HG03558 (cell line): Measurements from ENCODE around the gene PSME1.

Experiments used
- ATAC-seq: cut with Tn5 transposase; IDR thresholded peaks from one replicate; pipeline ENCODE4 v1.9.1; 2021; ENCODE audit warnings: moderate number of reproducible peaks; ENCODE audit not compliant: unreplicated experiment; ENCODE audit errors: extremely low read depth

PSME1 gene

DNA sequence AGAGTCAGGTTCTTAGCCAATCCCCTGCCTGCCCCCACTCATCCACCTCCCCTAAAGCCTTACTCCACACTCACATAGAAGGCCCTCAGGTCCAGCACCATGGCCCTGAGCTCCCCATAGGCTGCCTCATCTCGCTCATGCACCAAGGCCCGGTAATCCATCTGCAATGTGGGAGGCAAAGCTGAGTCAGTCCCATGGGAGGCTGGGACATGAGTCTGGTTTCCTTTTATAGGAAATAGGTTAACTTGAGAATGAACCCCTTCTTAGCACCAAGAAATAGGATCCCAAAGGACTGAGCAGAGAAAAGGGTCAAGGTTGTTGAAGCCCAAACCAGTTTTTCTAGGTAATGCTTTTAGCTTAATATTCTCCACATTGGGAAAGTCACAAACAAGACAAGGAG lies 7.5 kb downstream of the PSME1 start:
- ATAC-seq = no peak

DNA sequence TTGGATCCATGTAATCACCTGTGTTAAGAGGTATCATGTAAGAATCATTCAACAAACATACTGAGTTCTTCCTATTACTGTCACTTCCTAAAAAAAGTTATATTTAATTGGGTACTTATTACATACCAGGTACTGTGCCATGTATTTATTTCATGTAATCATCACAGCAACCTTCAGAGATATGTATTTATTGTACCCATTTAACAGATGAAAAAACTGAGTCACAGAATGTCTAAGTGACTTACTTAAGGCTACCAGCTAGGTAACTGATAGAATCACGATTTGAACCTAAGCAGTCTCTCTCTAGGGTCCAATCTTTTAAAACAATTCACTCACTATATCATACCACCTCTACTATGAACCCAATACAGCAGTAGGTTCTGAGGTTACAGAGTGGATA lies 8.5 kb downstream of the PSME1 start:
- no peak for ATAC-seq

GRCh38 chr14:24145219-24145618 lies 9.2 kb downstream of the PSME1 start:
- ATAC-seq = no peak

DNA sequence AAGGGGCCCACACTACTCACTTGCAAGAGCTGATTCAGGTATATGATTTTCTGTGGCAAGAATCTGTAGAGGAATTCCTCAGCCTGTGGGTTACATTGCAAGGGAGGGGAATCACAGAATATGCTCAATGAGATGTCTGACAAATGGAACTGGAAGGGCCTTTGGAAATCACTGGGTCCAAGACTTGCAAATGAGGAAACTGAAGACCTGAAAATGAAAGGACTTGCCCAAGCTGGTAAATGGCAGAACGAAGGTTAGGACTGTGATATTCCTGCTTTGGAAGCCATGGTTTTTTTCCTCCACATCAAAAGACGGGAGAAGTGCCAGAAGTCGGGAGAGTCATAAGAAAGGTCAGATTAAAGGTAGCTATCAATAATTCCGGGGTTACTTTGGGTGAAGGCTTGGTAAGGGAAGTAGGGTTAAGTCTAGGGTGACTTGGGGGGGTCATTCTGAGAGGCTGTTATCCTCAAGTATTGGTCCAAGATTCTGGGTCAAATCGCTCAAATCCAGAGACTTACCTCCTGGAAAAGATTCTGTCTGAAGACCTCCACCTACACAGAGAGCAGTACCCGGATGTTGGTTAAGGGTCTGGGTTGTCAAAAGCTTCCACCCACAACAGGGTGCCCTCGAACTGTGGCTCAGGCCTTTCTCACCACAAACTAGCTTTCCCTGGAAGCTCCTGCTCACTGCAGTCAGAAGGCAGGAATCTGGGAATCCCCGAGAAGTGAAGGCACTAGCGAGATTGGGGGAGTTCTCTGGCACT lies 9.9 kb downstream of the PSME1 start:
- ATAC-seq = no peak

- peak; percentile 37 for ATAC-seq
These were observed 10.5 kb downstream of the PSME1 start, which contains the start of gene PSME2 for GRCh38 chr14:24146453-24146977. Gene PSME2 (minus strand): TSS chr14:24146610. CDS start chr14:24146581, 29 bp downstream.

DNA sequence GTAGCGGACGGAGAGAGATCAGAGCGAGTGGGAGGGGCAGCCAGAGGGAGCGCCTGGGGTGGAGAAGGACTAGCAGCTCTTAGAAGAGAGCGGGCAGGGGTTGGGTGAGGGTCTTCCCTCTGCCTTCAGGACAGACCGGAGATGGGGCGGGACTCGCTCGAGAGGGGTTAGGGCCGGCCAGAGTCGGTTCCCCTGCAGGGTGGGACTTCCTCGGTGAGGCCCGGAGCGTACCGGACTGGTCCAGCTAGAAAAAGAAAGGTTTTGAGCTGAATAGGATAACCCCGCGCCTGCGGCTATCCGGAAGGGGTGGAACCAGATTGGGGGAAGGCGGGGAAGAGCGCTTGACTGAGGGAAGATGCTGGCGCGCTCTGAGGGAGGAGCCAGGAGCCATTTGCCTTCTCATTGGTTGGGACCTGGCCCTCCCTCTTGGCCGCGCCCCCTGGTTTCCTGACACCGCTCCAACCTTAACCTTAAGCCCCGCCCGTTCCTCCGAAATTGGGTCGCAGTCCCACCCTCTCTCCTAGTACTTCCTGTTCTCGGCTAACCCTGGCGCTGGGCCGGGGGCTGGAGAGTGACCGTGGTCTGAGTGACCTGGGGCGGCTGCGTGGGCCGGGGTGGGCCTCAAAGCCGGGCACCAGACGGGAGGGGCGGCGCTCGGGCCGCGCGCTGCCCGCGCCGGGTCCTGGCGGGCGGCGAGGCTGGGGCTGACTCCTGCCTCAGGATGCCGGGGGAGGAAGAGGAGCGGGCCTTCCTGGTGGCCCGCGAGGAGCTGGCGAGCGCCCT lies 11.2 kb downstream of the PSME1 start, which contains the start of gene RNF31:
Gene RNF31, plus strand, starts transcription at position 521 of the 783 bp plus-strand sequence. Its CDS starts 201 bp downstream, at position 722.
- ATAC-seq = peak; percentile 70

DNA sequence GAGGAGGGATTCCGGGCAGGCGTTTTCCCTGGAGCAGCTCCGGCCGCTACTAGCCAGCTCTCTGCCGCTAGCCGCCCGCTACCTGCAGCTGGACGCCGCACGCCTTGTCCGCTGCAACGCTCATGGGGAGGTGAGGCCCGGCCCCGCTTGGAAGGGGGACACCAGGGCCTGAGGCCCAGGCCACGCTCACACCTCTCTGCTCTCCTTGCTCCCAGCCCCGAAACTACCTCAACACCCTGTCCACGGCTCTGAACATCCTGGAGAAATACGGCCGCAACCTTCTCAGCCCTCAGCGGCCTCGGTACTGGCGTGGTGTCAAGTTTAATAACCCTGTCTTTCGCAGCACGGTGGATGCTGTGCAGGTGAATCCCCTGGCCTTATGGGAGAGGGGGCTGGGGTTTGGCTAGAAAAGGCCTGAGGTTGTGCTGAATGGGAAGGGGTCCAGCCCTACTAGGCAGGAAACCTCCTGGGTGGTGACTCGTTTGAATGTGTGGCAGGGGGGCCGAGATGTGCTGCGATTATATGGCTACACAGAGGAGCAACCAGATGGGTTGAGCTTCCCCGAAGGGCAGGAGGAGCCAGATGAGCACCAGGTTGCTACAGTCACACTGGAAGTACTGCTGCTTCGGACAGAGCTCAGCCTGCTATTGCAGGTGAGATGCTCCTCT lies 11.9 kb downstream of the PSME1 start:
- ATAC-seq = no peak

- no peak for ATAC-seq
These were observed 13.4 kb downstream of the PSME1 start for GRCh38 chr14:24149302-24149969.

DNA sequence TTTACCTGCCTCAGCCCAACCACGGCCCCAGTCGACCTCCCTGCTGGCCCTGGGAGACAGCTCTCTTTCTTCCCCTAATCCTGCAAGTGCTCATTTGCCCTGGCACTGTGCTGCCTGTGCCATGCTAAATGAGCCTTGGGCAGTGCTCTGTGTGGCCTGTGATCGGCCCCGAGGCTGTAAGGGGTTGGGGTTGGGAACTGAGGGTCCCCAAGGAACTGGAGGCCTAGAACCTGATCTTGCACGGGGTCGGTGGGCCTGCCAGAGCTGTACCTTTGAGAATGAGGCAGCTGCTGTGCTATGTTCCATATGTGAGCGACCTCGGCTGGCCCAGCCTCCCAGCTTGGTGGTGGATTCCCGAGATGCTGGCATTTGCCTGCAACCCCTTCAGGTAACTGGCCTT lies 14.1 kb downstream of the PSME1 start:
- no peak for ATAC-seq

- ATAC-seq = no peak
These were observed 14.6 kb downstream of the PSME1 start for GRCh38 chr14:24150567-24150966.

DNA sequence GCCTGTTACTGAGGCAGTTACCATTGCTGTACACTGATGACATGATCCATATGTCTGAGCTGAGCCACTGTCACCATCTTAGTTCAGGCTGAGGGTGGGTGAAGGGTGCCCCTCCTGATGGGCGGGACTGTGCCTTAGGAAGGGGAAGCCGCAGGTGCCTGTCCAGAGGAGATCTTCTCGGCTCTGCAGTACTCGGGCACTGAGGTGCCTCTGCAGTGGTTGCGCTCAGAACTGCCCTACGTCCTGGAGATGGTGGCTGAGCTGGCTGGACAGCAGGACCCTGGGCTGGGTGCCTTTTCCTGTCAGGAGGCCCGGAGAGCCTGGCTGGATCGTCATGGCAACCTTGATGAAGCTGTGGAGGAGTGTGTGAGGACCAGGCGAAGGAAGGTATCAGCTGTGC lies 15.0 kb downstream of the PSME1 start:
- ATAC-seq = no peak

DNA sequence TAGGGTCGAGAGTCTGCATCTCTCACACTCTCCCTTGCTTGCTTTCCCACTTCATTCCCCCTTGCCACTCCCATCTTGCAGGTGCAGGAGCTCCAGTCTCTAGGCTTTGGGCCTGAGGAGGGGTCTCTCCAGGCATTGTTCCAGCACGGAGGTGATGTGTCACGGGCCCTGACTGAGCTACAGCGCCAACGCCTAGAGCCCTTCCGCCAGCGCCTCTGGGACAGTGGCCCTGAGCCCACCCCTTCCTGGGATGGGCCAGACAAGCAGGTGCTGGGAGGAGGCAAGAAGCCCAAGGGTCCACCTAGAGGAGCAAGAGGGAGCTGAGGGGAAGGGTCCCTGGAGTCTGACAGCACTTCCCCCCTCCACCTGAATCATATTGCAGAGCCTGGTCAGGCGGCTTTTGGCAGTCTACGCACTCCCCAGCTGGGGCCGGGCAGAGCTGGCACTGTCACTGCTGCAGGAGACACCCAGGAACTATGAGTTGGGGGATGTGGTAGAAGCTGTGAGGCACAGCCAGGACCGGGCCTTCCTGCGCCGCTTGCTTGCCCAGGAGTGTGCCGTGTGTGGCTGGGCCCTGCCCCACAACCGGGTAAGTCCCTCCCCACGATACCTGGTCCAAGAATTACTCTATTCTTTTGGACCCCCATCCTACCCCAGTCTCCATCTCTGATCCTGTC lies 15.5 kb downstream of the PSME1 start:
- ATAC-seq = no peak

GRCh38 chr14:24155100-24155499 lies 19.1 kb downstream of the PSME1 start:
- no peak for ATAC-seq

- ATAC-seq = no peak
These were observed 20.8 kb downstream of the PSME1 start for GRCh38 chr14:24156840-24157239.

DNA sequence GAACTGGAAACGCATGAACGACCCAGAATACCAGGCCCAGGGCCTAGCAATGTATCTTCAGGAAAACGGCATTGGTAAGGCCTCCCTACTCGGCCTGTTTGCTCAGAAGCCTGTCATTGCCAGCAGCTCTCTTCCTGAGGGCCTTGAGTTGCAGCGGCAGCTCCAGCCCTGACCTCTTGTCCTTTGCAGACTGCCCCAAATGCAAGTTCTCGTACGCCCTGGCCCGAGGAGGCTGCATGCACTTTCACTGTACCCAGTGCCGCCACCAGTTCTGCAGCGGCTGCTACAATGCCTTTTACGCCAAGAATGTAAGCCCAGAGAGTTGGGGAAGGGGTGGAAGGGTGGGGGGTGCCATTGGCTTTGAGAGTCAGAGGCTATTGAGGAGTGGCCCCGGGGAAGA lies 21.3 kb downstream of the PSME1 start:
- ATAC-seq = no peak

- ATAC-seq = no peak
These were observed 23.9 kb downstream of the PSME1 start for GRCh38 chr14:24159777-24160498.

- no peak for ATAC-seq
These were observed 24.5 kb downstream of the PSME1 start for GRCh38 chr14:24160499-24160849.

DNA sequence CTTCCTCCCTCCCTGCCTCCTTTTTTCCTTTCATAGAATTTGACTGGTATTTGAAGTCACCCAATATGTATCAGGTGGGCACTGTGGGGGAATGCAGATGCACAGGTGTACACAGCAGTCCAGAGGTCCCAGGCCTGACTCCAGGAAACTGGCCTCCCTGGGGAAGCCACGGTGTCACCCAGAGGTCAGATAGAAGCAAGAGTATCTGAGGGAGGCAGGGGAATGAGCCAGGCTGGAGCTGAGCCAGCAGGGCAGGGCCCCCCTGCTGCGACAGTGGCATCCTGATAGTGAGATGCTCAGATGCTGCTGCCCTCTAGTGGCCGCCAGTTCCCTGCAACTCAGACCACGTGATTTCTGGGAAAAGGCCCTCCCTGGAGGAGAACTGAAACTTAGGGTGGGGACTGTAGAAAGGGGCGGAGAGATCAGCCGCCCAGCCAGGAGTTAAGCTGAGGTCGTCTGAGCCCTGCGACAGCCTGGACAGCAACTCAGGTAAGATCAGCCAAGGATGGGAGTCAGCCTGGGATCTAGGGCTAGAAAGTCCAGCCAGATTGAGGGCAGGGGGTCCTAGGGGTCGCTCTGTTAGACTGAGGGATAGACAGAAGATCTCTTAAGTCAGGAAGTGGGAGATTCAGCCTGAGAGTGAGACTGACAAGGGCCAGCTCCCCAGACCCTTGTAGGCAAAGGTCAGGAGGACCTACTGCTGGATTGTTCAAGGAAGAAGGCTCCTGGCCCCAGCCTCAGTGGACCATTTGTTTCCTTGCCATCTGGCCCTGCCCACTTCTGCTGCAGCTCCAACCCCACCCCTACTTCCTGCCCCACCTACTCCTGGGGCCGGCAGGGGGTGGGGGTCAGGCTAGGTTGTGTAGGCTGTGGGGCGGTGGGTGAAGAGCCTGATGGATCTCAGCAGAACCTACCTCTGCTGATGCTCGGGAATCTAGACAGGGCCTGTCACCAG lies 25.1 kb downstream of the PSME1 start, which contains the start of gene IRF9:
Gene IRF9, plus strand, starts transcription at position 416 of the 955 bp plus-strand sequence. CDS start 880 bp downstream, outside the sequence.
- peak; percentile 58 for ATAC-seq
